ENCODE data around the gene NSDHL. TPM values are rescaled to one million over a fixed set of nuclear protein-coding genes. Genes with fewer than 3 reads are reported as not detected.

The NSDHL gene
- total RNA-seq, 1 donor from 2014 or later, result 15.9 TPM

GRCh38 chrX:152881289-152881688, 50.4 kb downstream of the NSDHL start:
- no peak overlapping the region for H3K4me2 ChIP-seq
- H3K9me3 ChIP-seq (ENCODE audit: low read depth), result no peaks in the 10 kb centered on the region
- no peak overlapping the region for H3K4me3 ChIP-seq
- DNase-seq (ENCODE audit: low spot score), result no peak
- Mint-ChIP-seq H3K9me3 (peaks cover 22% of the 10 kb centered on the region), H3K4me3 (no peak overlapping the region), H3K4me1 (peaks cover 3% of the 10 kb centered on the region), H3K27me3 (ENCODE audit: insufficient read depth, low read depth) (peaks cover 7% of the 10 kb centered on the region), H3K27ac (no peak overlapping the region), H3K36me3 (no peaks in the 10 kb centered on the region)
- no peaks in the 10 kb centered on the region for H3K4me1 ChIP-seq
- H3F3A ChIP-seq (ENCODE audit: low read depth), result no peaks in the 10 kb centered on the region
- H2AFZ ChIP-seq (replicated peaks), result no peak overlapping the region
- no peaks in the 10 kb centered on the region for H3K79me2 ChIP-seq (ENCODE audit: low read depth)
- no peak overlapping the region for H3K27ac ChIP-seq
- no peak for TF ChIP-seq EZH2 (IDR thresholded peaks at IDR 0.05)
- no peak for TF ChIP-seq EZH2phosphoT487 (IDR thresholded peaks at IDR 0.05)
- TF ChIP-seq, protein P1, sequence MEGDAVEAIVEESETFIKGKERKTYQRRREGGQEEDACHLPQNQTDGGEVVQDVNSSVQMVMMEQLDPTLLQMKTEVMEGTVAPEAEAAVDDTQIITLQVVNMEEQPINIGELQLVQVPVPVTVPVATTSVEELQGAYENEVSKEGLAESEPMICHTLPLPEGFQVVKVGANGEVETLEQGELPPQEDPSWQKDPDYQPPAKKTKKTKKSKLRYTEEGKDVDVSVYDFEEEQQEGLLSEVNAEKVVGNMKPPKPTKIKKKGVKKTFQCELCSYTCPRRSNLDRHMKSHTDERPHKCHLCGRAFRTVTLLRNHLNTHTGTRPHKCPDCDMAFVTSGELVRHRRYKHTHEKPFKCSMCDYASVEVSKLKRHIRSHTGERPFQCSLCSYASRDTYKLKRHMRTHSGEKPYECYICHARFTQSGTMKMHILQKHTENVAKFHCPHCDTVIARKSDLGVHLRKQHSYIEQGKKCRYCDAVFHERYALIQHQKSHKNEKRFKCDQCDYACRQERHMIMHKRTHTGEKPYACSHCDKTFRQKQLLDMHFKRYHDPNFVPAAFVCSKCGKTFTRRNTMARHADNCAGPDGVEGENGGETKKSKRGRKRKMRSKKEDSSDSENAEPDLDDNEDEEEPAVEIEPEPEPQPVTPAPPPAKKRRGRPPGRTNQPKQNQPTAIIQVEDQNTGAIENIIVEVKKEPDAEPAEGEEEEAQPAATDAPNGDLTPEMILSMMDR (IDR thresholded peaks at IDR 0.05), result no peak
- no peaks in the 10 kb centered on the region for H3K27me3 ChIP-seq
- no peaks in the 10 kb centered on the region for H3K36me3 ChIP-seq
- H4K20me1 ChIP-seq (ENCODE audit: low read depth), result no peaks in the 10 kb centered on the region
- no peak overlapping the region for H3K9ac ChIP-seq

DNA sequence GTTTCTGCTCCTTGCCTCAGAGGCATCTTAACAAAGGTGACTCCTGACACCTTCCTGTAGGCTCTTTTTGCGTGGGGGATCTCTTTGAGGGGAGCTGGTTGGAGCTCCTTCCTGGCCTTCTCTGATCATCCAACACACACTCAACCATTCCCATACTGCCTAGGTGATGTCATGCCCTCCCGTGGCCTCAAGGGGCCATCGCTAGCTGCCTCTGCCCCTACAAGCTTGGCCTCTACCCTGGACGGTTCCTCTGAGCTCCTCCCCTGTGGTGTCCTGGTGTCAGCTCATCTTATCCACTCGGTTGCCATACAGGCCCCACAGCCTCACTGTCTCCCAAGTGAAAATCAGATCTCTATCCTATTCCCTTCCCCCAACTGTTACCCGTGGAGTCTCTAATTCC, 53.3 kb downstream of the NSDHL start:
- Histone ChIP-seq H4K20me1 (ENCODE audit: low read depth) (no peaks in the 10 kb centered on the region), H3K27me3 (no peaks in the 10 kb centered on the region)
- H3K36me3 Mint-ChIP-seq, result no peaks in the 10 kb centered on the region

GRCh38 chrX:152886716-152887115, 55.9 kb downstream of the NSDHL start:
- Histone ChIP-seq H3F3A (ENCODE audit: low read depth) (no peaks in the 10 kb centered on the region), H3K79me2 (ENCODE audit: low read depth) (no peaks in the 10 kb centered on the region), H3K27me3 (no peaks in the 10 kb centered on the region), H3K36me3 (no peaks in the 10 kb centered on the region), H3K9me3 (ENCODE audit: low read depth) (no peaks in the 10 kb centered on the region), H3K27ac (no peak overlapping the region), H3K4me1 (no peaks in the 10 kb centered on the region), H2AFZ (replicated peaks) (no peak overlapping the region), H3K4me2 (no peak overlapping the region), H3K4me3 (no peak overlapping the region), H3K9ac (no peak overlapping the region), H4K20me1 (ENCODE audit: low read depth) (no peaks in the 10 kb centered on the region)
- Mint-ChIP-seq H3K4me1 (peaks cover 3% of the 10 kb centered on the region), H3K9me3 (peaks cover 12% of the 10 kb centered on the region), H3K4me3 (no peak overlapping the region), H3K27me3 (ENCODE audit: insufficient read depth, low read depth) (peaks cover 14% of the 10 kb centered on the region), H3K27ac (no peak overlapping the region), H3K36me3 (no peaks in the 10 kb centered on the region)
- DNase-seq (ENCODE audit: low spot score), result no peak
- TF ChIP-seq, protein P1 (IDR thresholded peaks at IDR 0.05), result no peak
- no peak for TF ChIP-seq EZH2phosphoT487 (IDR thresholded peaks at IDR 0.05)
- TF ChIP-seq EZH2 (IDR thresholded peaks at IDR 0.05), result no peak

More for the DNA sequence above, 53.3 kb downstream of the NSDHL start:
- H3K4me3 Mint-ChIP-seq, result no peak overlapping the region
- Histone ChIP-seq H3K4me1 (no peaks in the 10 kb centered on the region), H3K9me3 (ENCODE audit: low read depth) (no peaks in the 10 kb centered on the region), H3K36me3 (no peaks in the 10 kb centered on the region), H3K4me3 (no peak overlapping the region), H3K9ac (no peak overlapping the region), H2AFZ (replicated peaks) (no peak overlapping the region), H3K4me2 (no peak overlapping the region), H3K27ac (no peak overlapping the region), H3F3A (ENCODE audit: low read depth) (no peaks in the 10 kb centered on the region), H3K79me2 (ENCODE audit: low read depth) (no peaks in the 10 kb centered on the region)
- H3K27me3 Mint-ChIP-seq (ENCODE audit: insufficient read depth, low read depth), result peaks cover 7% of the 10 kb centered on the region
- peaks cover 3% of the 10 kb centered on the region for H3K4me1 Mint-ChIP-seq
- TF ChIP-seq, protein P1 (IDR thresholded peaks at IDR 0.05), result no peak
- no peak for DNase-seq (ENCODE audit: low spot score)
- H3K9me3 Mint-ChIP-seq, result peaks cover 14% of the 10 kb centered on the region
- H3K27ac Mint-ChIP-seq, result peak overlapping the region; percentile 47
